Measurements from ENCODE around the gene PKIB.
"Not testable (repeated sequence)": the region's sequence is repeated elsewhere in the genome, so short reads cannot be mapped to it uniquely, and the experiment has no call there.

The PKIB gene

GRCh38 chr6:122609881-122610689, at the start of gene PKIB:
Gene PKIB, plus strand, starts transcription at chr6:122610405. Its CDS starts 107,390 bp downstream, at chr6:122717795.
- peak; percentile 26 to 31 for DNase-seq

- DNase-seq: no peak
Observed at GRCh38 chr6:122563364-122564052, 46.7 kb upstream of the PKIB start.

- no peak for DNase-seq
Observed at GRCh38 chr6:122564230-122564629, 46.0 kb upstream of the PKIB start.

GRCh38 chr6:122565708-122566107, 44.5 kb upstream of the PKIB start:
- no peak for DNase-seq

GRCh38 chr6:122567034-122567433, 43.2 kb upstream of the PKIB start:
- DNase-seq: no peak

GRCh38 chr6:122568350-122568749, 41.9 kb upstream of the PKIB start:
- DNase-seq: no peak

GRCh38 chr6:122568797-122569221, 41.4 kb upstream of the PKIB start:
- no peak for DNase-seq

- DNase-seq: no peak
Observed at GRCh38 chr6:122569230-122569771, 40.9 kb upstream of the PKIB start.

GRCh38 chr6:122571888-122572287, 38.3 kb upstream of the PKIB start:
- DNase-seq: no peak

GRCh38 chr6:122576888-122577287, 33.3 kb upstream of the PKIB start:
- no peak for DNase-seq

- DNase-seq: no peak
Observed at GRCh38 chr6:122578961-122579360, 31.2 kb upstream of the PKIB start.

GRCh38 chr6:122580737-122581136, 29.5 kb upstream of the PKIB start:
- DNase-seq: no peak

- DNase-seq: no peak
Observed at GRCh38 chr6:122589115-122589514, 21.1 kb upstream of the PKIB start.

- not testable (repeated sequence) for DNase-seq
Observed at GRCh38 chr6:122598295-122598694, 11.9 kb upstream of the PKIB start.

GRCh38 chr6:122604676-122605075, 5.5 kb upstream of the PKIB start:
- DNase-seq: no peak

- peak; percentile 1 to 6 for DNase-seq
Observed at GRCh38 chr6:122610690-122611455, 668 bp downstream of the PKIB start.

GRCh38 chr6:122612838-122613237, 2.6 kb downstream of the PKIB start:
- DNase-seq: no peak

- DNase-seq: no peak
Observed at GRCh38 chr6:122614303-122614702, 4.1 kb downstream of the PKIB start.

GRCh38 chr6:122615409-122615808, 5.2 kb downstream of the PKIB start:
- DNase-seq: no peak

- no peak for DNase-seq
Observed at GRCh38 chr6:122616877-122617276, 6.7 kb downstream of the PKIB start.

- no peak for DNase-seq
Observed at GRCh38 chr6:122619309-122619708, 9.1 kb downstream of the PKIB start.

- DNase-seq: no peak
Observed at GRCh38 chr6:122620428-122620827, 10.2 kb downstream of the PKIB start.

GRCh38 chr6:122620902-122621301, 10.7 kb downstream of the PKIB start:
- DNase-seq: no peak
